Measurements from ENCODE around the gene LMF2.

DNA sequence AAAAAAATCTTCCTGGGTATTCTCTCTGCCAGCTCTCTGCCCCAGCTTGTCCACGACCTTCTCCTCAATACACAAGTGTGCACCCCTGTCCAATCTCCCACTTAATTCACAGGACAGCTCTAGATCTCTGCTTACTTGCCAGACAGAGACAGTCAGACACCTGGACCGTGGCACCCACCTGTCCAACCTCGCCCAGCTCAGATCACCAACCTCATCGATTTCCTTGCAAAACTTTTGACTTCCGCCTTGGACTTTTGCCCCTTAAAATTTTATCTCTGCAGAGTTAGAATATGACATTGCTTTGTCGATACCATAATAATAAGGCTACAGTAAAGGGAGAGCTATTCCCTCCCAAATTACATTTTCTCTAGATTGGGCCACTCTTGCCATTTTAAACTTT, 10.4 kb downstream of the LMF2 start:
- TF ChIP-seq, protein P1, sequence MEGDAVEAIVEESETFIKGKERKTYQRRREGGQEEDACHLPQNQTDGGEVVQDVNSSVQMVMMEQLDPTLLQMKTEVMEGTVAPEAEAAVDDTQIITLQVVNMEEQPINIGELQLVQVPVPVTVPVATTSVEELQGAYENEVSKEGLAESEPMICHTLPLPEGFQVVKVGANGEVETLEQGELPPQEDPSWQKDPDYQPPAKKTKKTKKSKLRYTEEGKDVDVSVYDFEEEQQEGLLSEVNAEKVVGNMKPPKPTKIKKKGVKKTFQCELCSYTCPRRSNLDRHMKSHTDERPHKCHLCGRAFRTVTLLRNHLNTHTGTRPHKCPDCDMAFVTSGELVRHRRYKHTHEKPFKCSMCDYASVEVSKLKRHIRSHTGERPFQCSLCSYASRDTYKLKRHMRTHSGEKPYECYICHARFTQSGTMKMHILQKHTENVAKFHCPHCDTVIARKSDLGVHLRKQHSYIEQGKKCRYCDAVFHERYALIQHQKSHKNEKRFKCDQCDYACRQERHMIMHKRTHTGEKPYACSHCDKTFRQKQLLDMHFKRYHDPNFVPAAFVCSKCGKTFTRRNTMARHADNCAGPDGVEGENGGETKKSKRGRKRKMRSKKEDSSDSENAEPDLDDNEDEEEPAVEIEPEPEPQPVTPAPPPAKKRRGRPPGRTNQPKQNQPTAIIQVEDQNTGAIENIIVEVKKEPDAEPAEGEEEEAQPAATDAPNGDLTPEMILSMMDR (IDR thresholded peaks at IDR 0.05) = no peak
- no peak for TF ChIP-seq USF2 (IDR thresholded peaks at IDR 0.05; ENCODE audit: borderline replicate concordance, low read depth, low read length)
- TF ChIP-seq PBX3 (IDR thresholded peaks at IDR 0.05) = no peak
- no peak for TF ChIP-seq CHD2 (IDR thresholded peaks at IDR 0.05; ENCODE audit: low read length, partially characterized antibody)
- TF ChIP-seq JUND (IDR thresholded peaks at IDR 0.05) = no peak
- no peak for TF ChIP-seq POLR2AphosphoS5 (IDR thresholded peaks at IDR 0.05; ENCODE audit: low read depth, low read length)
- TF ChIP-seq MXI1 (IDR thresholded peaks at IDR 0.05; ENCODE audit: low read depth, low read length) = no peak
- no peak for TF ChIP-seq RCOR1 (IDR thresholded peaks at IDR 0.05; ENCODE audit: low read length)
- no peak for TF ChIP-seq EP300 (IDR thresholded peaks at IDR 0.05; ENCODE audit: borderline replicate concordance in 1 of 2, low read depth in 1 of 2, low read length in 1 of 2)
- TF ChIP-seq FOXM1 (IDR thresholded peaks at IDR 0.05; ENCODE audit: low read depth) = no peak
